ENCODE results near the gene PTPRN2.

- TF ChIP-seq CTCF (IDR thresholded peaks at IDR 0.05), result no peak
- TF ChIP-seq SIN3A (IDR thresholded peaks at IDR 0.05; ENCODE audit: borderline replicate concordance, insufficient read depth, low read depth, low read length), result no peak
- no peak for TF ChIP-seq TCF7L2 (IDR thresholded peaks at IDR 0.05; ENCODE audit: low read depth, low read length)
- no peak for TF ChIP-seq POLR2AphosphoS5 (IDR thresholded peaks at IDR 0.05; ENCODE audit: low read depth, low read length)
These were observed 205.7 kb downstream of the PTPRN2 start for GRCh38 chr7:158381956-158382355.
